Measurements from ENCODE around the gene SYN1.

- TF ChIP-seq, protein P1, sequence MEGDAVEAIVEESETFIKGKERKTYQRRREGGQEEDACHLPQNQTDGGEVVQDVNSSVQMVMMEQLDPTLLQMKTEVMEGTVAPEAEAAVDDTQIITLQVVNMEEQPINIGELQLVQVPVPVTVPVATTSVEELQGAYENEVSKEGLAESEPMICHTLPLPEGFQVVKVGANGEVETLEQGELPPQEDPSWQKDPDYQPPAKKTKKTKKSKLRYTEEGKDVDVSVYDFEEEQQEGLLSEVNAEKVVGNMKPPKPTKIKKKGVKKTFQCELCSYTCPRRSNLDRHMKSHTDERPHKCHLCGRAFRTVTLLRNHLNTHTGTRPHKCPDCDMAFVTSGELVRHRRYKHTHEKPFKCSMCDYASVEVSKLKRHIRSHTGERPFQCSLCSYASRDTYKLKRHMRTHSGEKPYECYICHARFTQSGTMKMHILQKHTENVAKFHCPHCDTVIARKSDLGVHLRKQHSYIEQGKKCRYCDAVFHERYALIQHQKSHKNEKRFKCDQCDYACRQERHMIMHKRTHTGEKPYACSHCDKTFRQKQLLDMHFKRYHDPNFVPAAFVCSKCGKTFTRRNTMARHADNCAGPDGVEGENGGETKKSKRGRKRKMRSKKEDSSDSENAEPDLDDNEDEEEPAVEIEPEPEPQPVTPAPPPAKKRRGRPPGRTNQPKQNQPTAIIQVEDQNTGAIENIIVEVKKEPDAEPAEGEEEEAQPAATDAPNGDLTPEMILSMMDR (IDR thresholded peaks at IDR 0.05 in 4 of 5, conservative IDR thresholded peaks at IDR 0.05 in 1 of 5) = no peak
- no peak for TF ChIP-seq POLR2A (IDR thresholded peaks at IDR 0.05)
These were observed 14.3 kb upstream of the SYN1 start for GRCh38 chrX:47633689-47634590.
